Panc1 (cell line): ENCODE data around the gene DNM3. TPM values are rescaled to one million over a fixed set of nuclear protein-coding genes. Genes with fewer than 3 reads are reported as not detected.

Source experiments
- ATAC-seq: fragments of 200-7000 bp; cut with Tn5 transposase; 2 replicates; pipeline ENCODE4 v1.9.1; 2020; ENCODE audit warnings: mild to moderate bottlenecking, moderate library complexity
- BruUV-seq: library from RNA; stranded (reverse); fragments of 400-500 nt; replicated peaks from 2 replicates; lab custom pipeline; 2021; lab: Mats Ljungman, UMichigan
- CTCF ChIA-PET: fragments of 300-600 bp; sonication (Branson Sonifier 250); formaldehyde crosslinking; loops from one replicate; lab custom pipeline; 2022; ENCODE audit warnings: antibody characterized with exemption; lab: Charles Lee
- POLR2A ChIA-PET: fragments of 300-600 bp; sonication (Branson Sonifier 250); formaldehyde crosslinking; loops from one replicate; lab custom pipeline; 2022; ENCODE audit warnings: antibody characterized with exemption; lab: Charles Lee
- DNase-seq: peaks from one replicate; pipeline ENCODE4 v3.0.0-alpha.2; 2010; ENCODE audit warnings: low read depth, low spot score
- H3K27ac ChIP-seq: 2 replicates; pipeline ENCODE4 v1.5.1; 2011; ENCODE audit warnings: mild to moderate bottlenecking, low read length, inconsistent platforms
- H3K27me3 ChIP-seq: fragments of 200-500 bp; sonication (Bioruptor generic); 2 replicates; pipeline ENCODE4 v1.6.0; 2014; ENCODE audit warnings: low read length, inconsistent platforms; ENCODE audit not compliant: control insufficient read depth, insufficient read depth
- H3K36me3 ChIP-seq: fragments of 200-500 bp; sonication (Bioruptor generic); 2 replicates; pipeline ENCODE4 v1.5.1; 2014; ENCODE audit warnings: inconsistent platforms, mild to moderate bottlenecking, low read length, moderate library complexity; ENCODE audit not compliant: control insufficient read depth, insufficient read depth
- H3K4me1 ChIP-seq: 2 replicates; pipeline ENCODE4 v1.5.1; 2011; ENCODE audit warnings: inconsistent platforms, mild to moderate bottlenecking, low read length, moderate library complexity; ENCODE audit not compliant: control insufficient read depth, insufficient read depth
- H3K4me3 ChIP-seq, 2 experiments: 2 replicates each; pipeline ENCODE4 v1.5.1; 2011 to 2012; ENCODE audit warnings: low read depth in 2 of 2, low read length in 2 of 2, mild to moderate bottlenecking in 2 of 2, inconsistent platforms in 1 of 2, moderate library complexity in 1 of 2
- H3K9me3 ChIP-seq: fragments of 200-500 bp; sonication (Bioruptor generic); 2 replicates; pipeline ENCODE4 v1.5.1; 2014; ENCODE audit warnings: low read depth, mild to moderate bottlenecking, inconsistent platforms, low read length, moderate library complexity; ENCODE audit not compliant: control insufficient read depth, insufficient read depth
- CTCF ChIP-seq: fragments of 450-650 bp; IDR thresholded peaks from 2 replicates; pipeline ENCODE4 v1.5.1; 2017; ENCODE audit warnings: mild to moderate bottlenecking
- POLR2AphosphoS5 ChIP-seq: IDR thresholded peaks from 2 replicates; pipeline ENCODE4 v1.6.1; 2012; ENCODE audit warnings: mild to moderate bottlenecking, low read depth, low read length, moderate library complexity
- REST ChIP-seq, 2 experiments: IDR thresholded peaks; 2 replicates each; pipeline ENCODE4 v1.6.1; 2011 to 2012; ENCODE audit warnings: low read depth in 2 of 2, control low read depth in 1 of 2, low read length in 1 of 2, mild to moderate bottlenecking in 1 of 2, moderate library complexity in 1 of 2; ENCODE audit not compliant: insufficient read depth in 1 of 2
- SIN3A ChIP-seq: IDR thresholded peaks from 2 replicates; pipeline ENCODE4 v1.6.1; 2012; ENCODE audit warnings: low read depth, mild to moderate bottlenecking, low read length, moderate library complexity, borderline replicate concordance; ENCODE audit not compliant: insufficient read depth
- TCF7L2 ChIP-seq: IDR thresholded peaks from 2 replicates; pipeline ENCODE4 v1.6.1; 2011; ENCODE audit warnings: mild to moderate bottlenecking, low read depth, low read length, inconsistent platforms
- in situ Hi-C: cut with HindIII; loops from 2 replicates; pipeline ENCODE4 v1.10.0; 2016; ENCODE audit warnings: low sequenced_read_pairs, low pct_unique_long_range_greater_than_20kb
- intact Hi-C: fragments of 100-400 bp; cut with micrococcal nuclease; formaldehyde crosslinking; loops from one replicate; pipeline ENCODE4 v1.10.0; 2022; ENCODE audit not compliant: unreplicated experiment
- total RNA-seq: library from RNA; stranded (reverse); gene quantifications from one replicate; pipeline ENCODE4 v1.2.1, GENCODE V29; 2021; ENCODE audit not compliant: unreplicated experiment

The DNM3 gene
- total RNA-seq, 1 experiment from 2014 or later = 0.46 TPM

- Histone ChIP-seq H3K27me3 (peaks cover 2% of the 10 kb centered on the region; the same call in 1 of the 2 replicates), H3K27ac (no peak overlapping the region), H3K4me1 (no peaks in the 10 kb centered on the region), H3K4me3 (no peak overlapping the region), H3K9me3 (no peaks in the 10 kb centered on the region), H3K36me3 (no peaks in the 10 kb centered on the region)
- in situ Hi-C loops (no loop called here), intact Hi-C loops (no loop called here)
- DNase-seq = no peak
- CTCF ChIA-PET = no interaction called here
- POLR2A ChIA-PET = no interaction called here
- no peak for TF ChIP-seq TCF7L2
- TF ChIP-seq POLR2AphosphoS5 = no peak
- no peak for TF ChIP-seq SIN3A
- TF ChIP-seq CTCF = no peak
- TF ChIP-seq REST (IDR thresholded peaks at IDR 0.05; ENCODE audit: insufficient read depth in 1 of 2, low read depth in 2 of 2, low read length in 1 of 2) = no peak
- BruUV-seq = no TSS peak
- ATAC-seq = no peak
Observed at GRCh38 chr1:171935664-171936063, 94.4 kb downstream of the DNM3 start.

GRCh38 chr1:171937938-171938337 is 96.6 kb downstream of the DNM3 start:
- no peak for TF ChIP-seq SIN3A
- no peak for TF ChIP-seq POLR2AphosphoS5
- no peak for TF ChIP-seq CTCF
- TF ChIP-seq REST (IDR thresholded peaks at IDR 0.05; ENCODE audit: insufficient read depth in 1 of 2, low read depth in 2 of 2, low read length in 1 of 2) = no peak
- Histone ChIP-seq H3K27ac (no peak overlapping the region), H3K9me3 (no peaks in the 10 kb centered on the region), H3K4me3 (no peak overlapping the region), H3K4me1 (no peaks in the 10 kb centered on the region), H3K27me3 (peaks cover 2% of the 10 kb centered on the region; the same call in 1 of the 2 replicates), H3K36me3 (no peaks in the 10 kb centered on the region)
- CTCF ChIA-PET = no interaction called here
- BruUV-seq = no TSS peak
- intact Hi-C loops (no loop called here), in situ Hi-C loops (no loop called here)
- DNase-seq (no peak), ATAC-seq (no peak)
- POLR2A ChIA-PET = no interaction called here
